ENCODE data around the gene KCNS3. TPM values are rescaled to one million over a fixed set of nuclear protein-coding genes. Genes with fewer than 3 reads are reported as not detected.

KCNS3 gene
- total and polyA plus RNA-seq, 2 of the 13 experiments (the other 11 are each of a cell fraction or from before 2014, with no cell fraction given): not detected

DNA sequence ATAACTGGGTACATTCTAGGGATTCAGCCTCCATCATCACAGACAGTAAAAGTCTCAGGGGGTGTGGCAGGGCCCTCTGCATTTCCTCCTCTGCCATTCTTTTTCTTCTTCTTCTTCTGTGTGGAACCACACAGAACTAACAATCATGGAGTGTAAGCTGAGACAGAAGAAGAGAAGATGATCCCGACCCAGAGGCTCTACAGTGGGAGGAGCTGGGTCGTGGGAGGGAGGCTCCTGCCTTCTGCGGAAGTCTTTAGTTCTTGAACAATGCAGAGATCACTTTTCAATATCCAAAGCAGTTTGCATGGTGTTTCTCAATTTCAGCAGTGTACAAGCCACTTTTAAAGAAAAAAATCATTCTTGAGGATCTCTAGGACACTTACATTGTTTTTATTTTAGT, 80.9 kb downstream of the KCNS3 start:
- no peak for FAIRE-seq
- TF ChIP-seq, protein P1, sequence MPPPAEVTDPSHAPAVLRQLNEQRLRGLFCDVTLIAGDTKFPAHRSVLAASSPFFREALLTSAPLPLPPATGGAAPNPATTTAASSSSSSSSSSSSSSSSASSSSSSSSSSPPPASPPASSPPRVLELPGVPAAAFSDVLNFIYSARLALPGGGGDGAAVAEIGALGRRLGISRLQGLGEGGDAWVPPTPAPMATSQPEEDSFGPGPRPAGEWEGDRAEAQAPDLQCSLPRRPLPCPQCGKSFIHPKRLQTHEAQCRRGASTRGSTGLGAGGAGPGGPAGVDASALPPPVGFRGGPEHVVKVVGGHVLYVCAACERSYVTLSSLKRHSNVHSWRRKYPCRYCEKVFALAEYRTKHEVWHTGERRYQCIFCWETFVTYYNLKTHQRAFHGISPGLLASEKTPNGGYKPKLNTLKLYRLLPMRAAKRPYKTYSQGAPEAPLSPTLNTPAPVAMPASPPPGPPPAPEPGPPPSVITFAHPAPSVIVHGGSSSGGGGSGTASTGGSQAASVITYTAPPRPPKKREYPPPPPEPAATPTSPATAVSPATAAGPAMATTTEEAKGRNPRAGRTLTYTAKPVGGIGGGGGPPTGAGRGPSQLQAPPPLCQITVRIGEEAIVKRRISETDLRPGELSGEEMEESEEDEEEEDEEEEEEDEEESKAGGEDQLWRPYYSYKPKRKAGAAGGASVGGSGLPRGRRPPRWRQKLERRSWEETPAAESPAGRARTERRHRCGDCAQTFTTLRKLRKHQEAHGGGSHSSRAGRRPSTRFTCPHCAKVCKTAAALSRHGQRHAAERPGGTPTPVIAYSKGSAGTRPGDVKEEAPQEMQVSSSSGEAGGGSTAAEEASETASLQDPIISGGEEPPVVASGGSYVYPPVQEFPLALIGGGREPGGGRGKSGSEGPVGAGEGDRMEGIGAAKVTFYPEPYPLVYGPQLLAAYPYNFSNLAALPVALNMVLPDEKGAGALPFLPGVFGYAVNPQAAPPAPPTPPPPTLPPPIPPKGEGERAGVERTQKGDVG (CRISPR knock-in tag; IDR thresholded peaks at IDR 0.05; ENCODE audit: borderline replicate concordance): no peak
- TF ChIP-seq, protein P2, sequence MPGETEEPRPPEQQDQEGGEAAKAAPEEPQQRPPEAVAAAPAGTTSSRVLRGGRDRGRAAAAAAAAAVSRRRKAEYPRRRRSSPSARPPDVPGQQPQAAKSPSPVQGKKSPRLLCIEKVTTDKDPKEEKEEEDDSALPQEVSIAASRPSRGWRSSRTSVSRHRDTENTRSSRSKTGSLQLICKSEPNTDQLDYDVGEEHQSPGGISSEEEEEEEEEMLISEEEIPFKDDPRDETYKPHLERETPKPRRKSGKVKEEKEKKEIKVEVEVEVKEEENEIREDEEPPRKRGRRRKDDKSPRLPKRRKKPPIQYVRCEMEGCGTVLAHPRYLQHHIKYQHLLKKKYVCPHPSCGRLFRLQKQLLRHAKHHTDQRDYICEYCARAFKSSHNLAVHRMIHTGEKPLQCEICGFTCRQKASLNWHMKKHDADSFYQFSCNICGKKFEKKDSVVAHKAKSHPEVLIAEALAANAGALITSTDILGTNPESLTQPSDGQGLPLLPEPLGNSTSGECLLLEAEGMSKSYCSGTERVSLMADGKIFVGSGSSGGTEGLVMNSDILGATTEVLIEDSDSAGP (CRISPR knock-in tag; IDR thresholded peaks at IDR 0.05; ENCODE audit: borderline replicate concordance): no peak
- TF ChIP-seq POGK (CRISPR knock-in tag; conservative IDR thresholded peaks at IDR 0.05) (no peak), ZNF761 (CRISPR knock-in tag; conservative IDR thresholded peaks at IDR 0.05) (no peak), CENPBD1 (CRISPR knock-in tag; IDR thresholded peaks at IDR 0.05; ENCODE audit: borderline replicate concordance, low read depth) (no peak), ZNF678 (CRISPR knock-in tag; IDR thresholded peaks at IDR 0.05) (no peak), ADNP (CRISPR knock-in tag; IDR thresholded peaks at IDR 0.05) (no peak), SP140L (CRISPR knock-in tag; IDR thresholded peaks at IDR 0.05; ENCODE audit: borderline replicate concordance) (no peak)
- TF ChIP-seq, protein P3, sequence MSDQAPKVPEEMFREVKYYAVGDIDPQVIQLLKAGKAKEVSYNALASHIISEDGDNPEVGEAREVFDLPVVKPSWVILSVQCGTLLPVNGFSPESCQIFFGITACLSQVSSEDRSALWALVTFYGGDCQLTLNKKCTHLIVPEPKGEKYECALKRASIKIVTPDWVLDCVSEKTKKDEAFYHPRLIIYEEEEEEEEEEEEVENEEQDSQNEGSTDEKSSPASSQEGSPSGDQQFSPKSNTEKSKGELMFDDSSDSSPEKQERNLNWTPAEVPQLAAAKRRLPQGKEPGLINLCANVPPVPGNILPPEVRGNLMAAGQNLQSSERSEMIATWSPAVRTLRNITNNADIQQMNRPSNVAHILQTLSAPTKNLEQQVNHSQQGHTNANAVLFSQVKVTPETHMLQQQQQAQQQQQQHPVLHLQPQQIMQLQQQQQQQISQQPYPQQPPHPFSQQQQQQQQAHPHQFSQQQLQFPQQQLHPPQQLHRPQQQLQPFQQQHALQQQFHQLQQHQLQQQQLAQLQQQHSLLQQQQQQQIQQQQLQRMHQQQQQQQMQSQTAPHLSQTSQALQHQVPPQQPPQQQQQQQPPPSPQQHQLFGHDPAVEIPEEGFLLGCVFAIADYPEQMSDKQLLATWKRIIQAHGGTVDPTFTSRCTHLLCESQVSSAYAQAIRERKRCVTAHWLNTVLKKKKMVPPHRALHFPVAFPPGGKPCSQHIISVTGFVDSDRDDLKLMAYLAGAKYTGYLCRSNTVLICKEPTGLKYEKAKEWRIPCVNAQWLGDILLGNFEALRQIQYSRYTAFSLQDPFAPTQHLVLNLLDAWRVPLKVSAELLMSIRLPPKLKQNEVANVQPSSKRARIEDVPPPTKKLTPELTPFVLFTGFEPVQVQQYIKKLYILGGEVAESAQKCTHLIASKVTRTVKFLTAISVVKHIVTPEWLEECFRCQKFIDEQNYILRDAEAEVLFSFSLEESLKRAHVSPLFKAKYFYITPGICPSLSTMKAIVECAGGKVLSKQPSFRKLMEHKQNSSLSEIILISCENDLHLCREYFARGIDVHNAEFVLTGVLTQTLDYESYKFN (CRISPR knock-in tag; conservative IDR thresholded peaks at IDR 0.05): no peak
- TF ChIP-seq, protein P4, sequence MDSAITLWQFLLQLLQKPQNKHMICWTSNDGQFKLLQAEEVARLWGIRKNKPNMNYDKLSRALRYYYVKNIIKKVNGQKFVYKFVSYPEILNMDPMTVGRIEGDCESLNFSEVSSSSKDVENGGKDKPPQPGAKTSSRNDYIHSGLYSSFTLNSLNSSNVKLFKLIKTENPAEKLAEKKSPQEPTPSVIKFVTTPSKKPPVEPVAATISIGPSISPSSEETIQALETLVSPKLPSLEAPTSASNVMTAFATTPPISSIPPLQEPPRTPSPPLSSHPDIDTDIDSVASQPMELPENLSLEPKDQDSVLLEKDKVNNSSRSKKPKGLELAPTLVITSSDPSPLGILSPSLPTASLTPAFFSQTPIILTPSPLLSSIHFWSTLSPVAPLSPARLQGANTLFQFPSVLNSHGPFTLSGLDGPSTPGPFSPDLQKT (CRISPR knock-in tag; IDR thresholded peaks at IDR 0.05; ENCODE audit: borderline replicate concordance): no peak
- CTCF ChIA-PET (ENCODE audit: low intra/inter-chr PET ratio, low total read pairs): no interaction called here
- Histone ChIP-seq H3K36me3 (replicated peaks in 1 of 2; ENCODE audit: control insufficient read depth in 1 of 2, insufficient read depth in 2 of 2, low read length in 2 of 2) (no peaks in the 10 kb centered on the region), H3K9ac (ENCODE audit: insufficient read depth, low read depth, low read length) (no peak overlapping the region), H3K4me3 (replicated peaks in 1 of 3; ENCODE audit: insufficient read depth in 1 of 3, low read depth in 2 of 3, low read length in 3 of 3) (no peak overlapping the region), H3K79me2 (ENCODE audit: insufficient read depth, low read length) (no peaks in the 10 kb centered on the region), H3K4me2 (ENCODE audit: low read depth, low read length) (no peak overlapping the region), H4K20me1 (ENCODE audit: insufficient read depth, low read length) (no peaks in the 10 kb centered on the region), H3K27ac (ENCODE audit: extremely low read length, insufficient read depth, low read length) (no peak overlapping the region), H3K9me3 (ENCODE audit: low read length) (no peaks in the 10 kb centered on the region), H3K4me1 (ENCODE audit: insufficient read depth, low read length) (no peaks in the 10 kb centered on the region), H2AFZ (ENCODE audit: low read length) (no peak overlapping the region), H3K27me3 (ENCODE audit: control insufficient read depth in 1 of 2, insufficient read depth in 2 of 2, low read length in 2 of 2) (peaks cover 0 to 4% of the 10 kb centered on the region in 2 experiments; a peak in 1 of 5 replicates)
- intact Hi-C loops (cut with micrococcal nuclease; ENCODE audit: unreplicated experiment): no loop called here
- WGBS (ENCODE audit: low lambda C conversion rate): 2% methylated on average over 3 of the region's 3 CpGs
- in situ Hi-C loops (cut with HindIII; ENCODE audit: extremely low pct_ligation_motif_present, low pct_unique_long_range_greater_than_20kb): no loop called here
- DNase-seq (ENCODE audit: low spot score): no peak
- no TSS peak for BruUV-seq (replicated peaks)
- POLR2A ChIA-PET: no interaction called here
- no peak for ATAC-seq
